Ascending aorta (tissue), 2 donors: ENCODE results near the gene TET1. TPM values are rescaled to one million over a fixed set of nuclear protein-coding genes. Genes with fewer than 3 reads are reported as not detected.
A peak's percentile ranks its signal among the peaks of the same experiment; 100 is the strongest.

Experiments used
- DNase-seq, 2 donors: peaks; one replicate each; pipeline ENCODE4 v3.0.0-alpha.2; 2019; ENCODE audit warnings: low spot score in 2 of 2
- H3K27ac ChIP-seq, 2 donors: fragments of 200-600 bp; sonication (generic); one replicate each; pipeline ENCODE4 v1.5.1; 2016 to 2017; ENCODE audit warnings: mild to moderate bottlenecking in 1 of 2
- H3K27me3 ChIP-seq: fragments of 200-600 bp; sonication (generic); one replicate; pipeline ENCODE4 v1.5.1; 2017
- H3K36me3 ChIP-seq, 2 donors: fragments of 200-600 bp; sonication (generic); one replicate each; pipeline ENCODE4 v1.5.1; 2016
- H3K4me1 ChIP-seq, 2 donors: fragments of 200-600 bp; sonication (generic); one replicate each; pipeline ENCODE4 v1.5.1; 2016 to 2017; ENCODE audit warnings: mild to moderate bottlenecking in 1 of 2
- H3K4me3 ChIP-seq, 2 donors: fragments of 200-600 bp; sonication (generic); one replicate each; pipeline ENCODE4 v1.5.1; 2016 to 2017; ENCODE audit warnings: mild to moderate bottlenecking in 1 of 2
- H3K9me3 ChIP-seq, 2 donors: fragments of 200-600 bp; sonication (generic); one replicate each; pipeline ENCODE4 v1.5.1; 2016
- intact Hi-C: fragments of 100-400 bp; cut with DNase I; formaldehyde crosslinking; loops from one replicate; pipeline ENCODE4 v1.15.1; 2023
- total RNA-seq: library from RNA; depleted of rRNA; stranded (reverse); fragments of >200 nt; gene quantifications from one replicate; pipeline ENCODE4 v1.1.0, GENCODE V29; 2016
- TF ChIP-seq, protein P1 (sequence below), 3 experiments: fragments of 200-600 bp in 2 of 3; fragments of 450-650 bp in 1 of 3; sonication (generic) in 2 of 3; IDR thresholded peaks; one replicate each; pipeline ENCODE4 v1.5.1; 2016 to 2019; ENCODE audit warnings: antibody characterized with exemption in 3 of 3, mild to moderate bottlenecking in 1 of 3, moderate library complexity in 1 of 3

TET1 gene
- total RNA-seq, 1 donor from 2014 or later, result 3.9 TPM

DNA sequence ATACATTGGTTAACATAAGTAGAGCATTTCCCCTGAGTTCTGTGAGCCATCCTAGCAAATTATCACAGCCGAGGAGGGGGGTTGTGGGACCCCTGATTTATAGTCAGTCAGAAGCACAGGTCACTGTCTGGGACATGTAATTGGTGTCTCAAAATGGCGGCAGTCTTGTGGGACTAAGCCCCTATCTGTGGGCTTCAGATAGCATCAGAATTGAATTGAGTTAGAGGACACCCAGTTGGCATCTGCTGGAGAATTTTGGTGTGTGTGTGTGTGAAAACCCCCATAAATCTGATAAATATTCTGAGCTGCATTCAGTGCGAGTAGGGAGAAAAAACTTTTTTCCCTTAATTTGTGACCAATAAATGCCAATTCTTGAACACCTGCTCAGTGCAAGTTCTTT is 6.5 kb upstream of the TET1 start:
- H3K36me3 ChIP-seq, result no peaks in the 10 kb centered on the region
- H3K27me3 ChIP-seq, result no peaks in the 10 kb centered on the region
- TF ChIP-seq, protein P1, sequence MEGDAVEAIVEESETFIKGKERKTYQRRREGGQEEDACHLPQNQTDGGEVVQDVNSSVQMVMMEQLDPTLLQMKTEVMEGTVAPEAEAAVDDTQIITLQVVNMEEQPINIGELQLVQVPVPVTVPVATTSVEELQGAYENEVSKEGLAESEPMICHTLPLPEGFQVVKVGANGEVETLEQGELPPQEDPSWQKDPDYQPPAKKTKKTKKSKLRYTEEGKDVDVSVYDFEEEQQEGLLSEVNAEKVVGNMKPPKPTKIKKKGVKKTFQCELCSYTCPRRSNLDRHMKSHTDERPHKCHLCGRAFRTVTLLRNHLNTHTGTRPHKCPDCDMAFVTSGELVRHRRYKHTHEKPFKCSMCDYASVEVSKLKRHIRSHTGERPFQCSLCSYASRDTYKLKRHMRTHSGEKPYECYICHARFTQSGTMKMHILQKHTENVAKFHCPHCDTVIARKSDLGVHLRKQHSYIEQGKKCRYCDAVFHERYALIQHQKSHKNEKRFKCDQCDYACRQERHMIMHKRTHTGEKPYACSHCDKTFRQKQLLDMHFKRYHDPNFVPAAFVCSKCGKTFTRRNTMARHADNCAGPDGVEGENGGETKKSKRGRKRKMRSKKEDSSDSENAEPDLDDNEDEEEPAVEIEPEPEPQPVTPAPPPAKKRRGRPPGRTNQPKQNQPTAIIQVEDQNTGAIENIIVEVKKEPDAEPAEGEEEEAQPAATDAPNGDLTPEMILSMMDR (IDR thresholded peaks at IDR 0.05), result no peak
- H3K4me1 ChIP-seq, result no peaks in the 10 kb centered on the region
- H3K4me3 ChIP-seq, result no peak overlapping the region
- intact Hi-C loops, result no loop called here
- no peak for DNase-seq
- H3K9me3 ChIP-seq, result no peaks in the 10 kb centered on the region
- no peak overlapping the region for H3K27ac ChIP-seq

- intact Hi-C loops, result no loop called here
- no peak overlapping the region for H3K27ac ChIP-seq
- peaks cover 5 to 11% of the 10 kb centered on the region in 2 donors for H3K4me1 ChIP-seq
- no peaks in the 10 kb centered on the region for H3K9me3 ChIP-seq
- no peaks in the 10 kb centered on the region for H3K27me3 ChIP-seq
- H3K4me3 ChIP-seq, result no peak overlapping the region
- H3K36me3 ChIP-seq, result no peaks in the 10 kb centered on the region
- no peak for DNase-seq
- TF ChIP-seq, protein P1 (IDR thresholded peaks at IDR 0.05), result no peak
Observed at GRCh38 chr10:68558478-68558877, 1.7 kb upstream of the TET1 start.

DNA sequence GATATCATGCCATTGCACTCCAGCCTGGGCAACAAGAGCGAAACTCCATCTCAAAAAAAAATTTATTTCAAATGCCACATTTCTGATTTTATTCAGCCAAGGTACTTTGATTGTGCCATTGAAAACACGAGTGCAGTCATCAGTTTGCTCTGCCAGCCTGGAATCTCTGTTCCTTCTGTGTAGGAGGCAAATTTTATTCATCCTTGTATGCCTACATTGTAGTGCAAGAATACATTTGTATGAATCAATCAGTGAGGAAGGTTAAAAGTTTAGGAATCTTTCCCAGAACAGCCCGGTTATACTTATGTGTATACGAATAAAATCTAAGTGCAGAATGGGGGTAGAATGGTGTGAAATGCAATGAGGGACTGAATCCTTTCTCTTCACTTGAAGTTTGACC is 886 bp upstream of the TET1 start:
- H3K27ac ChIP-seq, result no peak overlapping the region
- intact Hi-C loops, result no loop called here

GRCh38 chr10:68559841-68560185 is 324 bp upstream of the TET1 start:
- peak overlapping the region; percentile 59 to 66 for H3K4me3 ChIP-seq
- intact Hi-C loops, result loop anchor here (5.0 kb wide), 1 partner anchor 162 kb away; the partner anchor contains the start of gene CCAR1
- no peak overlapping the region for H3K27ac ChIP-seq
- no peak for DNase-seq
- TF ChIP-seq, protein P1 (IDR thresholded peaks at IDR 0.05), result no peak
- H3K9me3 ChIP-seq, result no peaks in the 10 kb centered on the region
- no peaks in the 10 kb centered on the region for H3K36me3 ChIP-seq
- H3K27me3 ChIP-seq, result no peaks in the 10 kb centered on the region
- peaks cover 5 to 11% of the 10 kb centered on the region in 2 donors for H3K4me1 ChIP-seq

More for the DNA sequence above, 886 bp upstream of the TET1 start:
- DNase-seq, result no peak
- Histone ChIP-seq H3K4me3 (peak overlapping the region in 1 of 2 donors; percentile 66), H3K27me3 (no peaks in the 10 kb centered on the region), H3K4me1 (peaks cover 5 to 11% of the 10 kb centered on the region in 2 donors), H3K9me3 (no peaks in the 10 kb centered on the region), H3K36me3 (no peaks in the 10 kb centered on the region)
- TF ChIP-seq, protein P1 (IDR thresholded peaks at IDR 0.05), result no peak

- TF ChIP-seq, protein P1 (IDR thresholded peaks at IDR 0.05), result no peak
- Histone ChIP-seq H3K9me3 (no peaks in the 10 kb centered on the region), H3K4me3 (peak overlapping the region; percentile 59 to 66), H3K4me1 (peaks cover 5 to 11% of the 10 kb centered on the region in 2 donors), H3K27me3 (no peaks in the 10 kb centered on the region), H3K36me3 (no peaks in the 10 kb centered on the region), H3K27ac (no peak overlapping the region)
- DNase-seq, result peak in 1 of 2 donors; percentile 63
- intact Hi-C loops, result loop anchor here (5.0 kb wide), 1 partner anchor 161 kb away; the partner anchor contains the start of gene CCAR1
Observed at GRCh38 chr10:68560943-68561864, 1.1 kb downstream of the TET1 start.
